Measurements from ENCODE around the gene KNCN. TPM values are rescaled to one million over a fixed set of nuclear protein-coding genes. Genes with fewer than 3 reads are reported as not detected.

Gene KNCN
- total RNA-seq, 1 donor from 2014 or later: not detected

DNA sequence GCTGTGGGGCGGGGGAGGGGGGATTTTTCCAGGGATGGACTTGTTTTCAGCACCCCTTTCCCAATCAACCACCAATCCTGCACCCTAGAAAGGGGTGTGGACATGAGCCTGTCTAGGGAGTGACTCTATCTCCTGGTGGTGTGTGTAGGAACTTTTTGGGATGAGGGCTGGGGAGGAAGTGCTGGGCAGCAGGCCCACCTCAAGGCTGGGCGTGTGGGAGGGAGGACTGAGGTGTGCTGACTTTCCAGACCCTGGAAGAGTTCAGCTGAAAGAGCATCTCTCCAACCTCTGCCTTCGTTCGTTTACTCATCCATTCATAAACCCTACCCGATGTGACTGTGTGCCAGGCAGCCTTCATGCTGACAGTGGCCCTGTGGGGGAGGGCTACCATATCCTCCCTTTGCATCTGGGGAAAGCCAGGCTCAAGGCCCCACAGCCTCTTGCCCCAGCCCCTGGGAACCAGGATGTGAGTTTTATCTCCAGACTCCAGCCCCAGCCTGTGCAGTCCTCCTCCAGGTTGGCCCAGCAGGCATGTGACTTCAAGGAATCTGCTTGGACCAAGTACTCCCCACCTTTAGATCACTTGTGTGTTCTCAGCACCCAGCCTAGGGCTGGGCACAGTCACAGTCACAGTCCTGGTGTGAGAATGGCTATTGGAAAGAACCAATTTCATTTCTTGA is 6.7 kb downstream of the KNCN start:
- H3K4me3 Mint-ChIP-seq (ENCODE audit: unreplicated experiment): no peak overlapping the region
- peaks cover 59% of the 10 kb centered on the region for H3K27me3 Mint-ChIP-seq (ENCODE audit: unreplicated experiment)
- no peaks in the 10 kb centered on the region for H3K9me3 Mint-ChIP-seq (ENCODE audit: unreplicated experiment)
- H3K36me3 Mint-ChIP-seq (ENCODE audit: unreplicated experiment): no peaks in the 10 kb centered on the region
- DNase-seq (ENCODE audit: extremely low spot score, unreplicated experiment): no peak
- TF ChIP-seq, protein P1, sequence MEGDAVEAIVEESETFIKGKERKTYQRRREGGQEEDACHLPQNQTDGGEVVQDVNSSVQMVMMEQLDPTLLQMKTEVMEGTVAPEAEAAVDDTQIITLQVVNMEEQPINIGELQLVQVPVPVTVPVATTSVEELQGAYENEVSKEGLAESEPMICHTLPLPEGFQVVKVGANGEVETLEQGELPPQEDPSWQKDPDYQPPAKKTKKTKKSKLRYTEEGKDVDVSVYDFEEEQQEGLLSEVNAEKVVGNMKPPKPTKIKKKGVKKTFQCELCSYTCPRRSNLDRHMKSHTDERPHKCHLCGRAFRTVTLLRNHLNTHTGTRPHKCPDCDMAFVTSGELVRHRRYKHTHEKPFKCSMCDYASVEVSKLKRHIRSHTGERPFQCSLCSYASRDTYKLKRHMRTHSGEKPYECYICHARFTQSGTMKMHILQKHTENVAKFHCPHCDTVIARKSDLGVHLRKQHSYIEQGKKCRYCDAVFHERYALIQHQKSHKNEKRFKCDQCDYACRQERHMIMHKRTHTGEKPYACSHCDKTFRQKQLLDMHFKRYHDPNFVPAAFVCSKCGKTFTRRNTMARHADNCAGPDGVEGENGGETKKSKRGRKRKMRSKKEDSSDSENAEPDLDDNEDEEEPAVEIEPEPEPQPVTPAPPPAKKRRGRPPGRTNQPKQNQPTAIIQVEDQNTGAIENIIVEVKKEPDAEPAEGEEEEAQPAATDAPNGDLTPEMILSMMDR (IDR thresholded peaks at IDR 0.05): no peak
- H3K4me1 Mint-ChIP-seq (ENCODE audit: unreplicated experiment): peaks cover 5% of the 10 kb centered on the region
- H3K27ac Mint-ChIP-seq (ENCODE audit: unreplicated experiment): no peak overlapping the region

DNA sequence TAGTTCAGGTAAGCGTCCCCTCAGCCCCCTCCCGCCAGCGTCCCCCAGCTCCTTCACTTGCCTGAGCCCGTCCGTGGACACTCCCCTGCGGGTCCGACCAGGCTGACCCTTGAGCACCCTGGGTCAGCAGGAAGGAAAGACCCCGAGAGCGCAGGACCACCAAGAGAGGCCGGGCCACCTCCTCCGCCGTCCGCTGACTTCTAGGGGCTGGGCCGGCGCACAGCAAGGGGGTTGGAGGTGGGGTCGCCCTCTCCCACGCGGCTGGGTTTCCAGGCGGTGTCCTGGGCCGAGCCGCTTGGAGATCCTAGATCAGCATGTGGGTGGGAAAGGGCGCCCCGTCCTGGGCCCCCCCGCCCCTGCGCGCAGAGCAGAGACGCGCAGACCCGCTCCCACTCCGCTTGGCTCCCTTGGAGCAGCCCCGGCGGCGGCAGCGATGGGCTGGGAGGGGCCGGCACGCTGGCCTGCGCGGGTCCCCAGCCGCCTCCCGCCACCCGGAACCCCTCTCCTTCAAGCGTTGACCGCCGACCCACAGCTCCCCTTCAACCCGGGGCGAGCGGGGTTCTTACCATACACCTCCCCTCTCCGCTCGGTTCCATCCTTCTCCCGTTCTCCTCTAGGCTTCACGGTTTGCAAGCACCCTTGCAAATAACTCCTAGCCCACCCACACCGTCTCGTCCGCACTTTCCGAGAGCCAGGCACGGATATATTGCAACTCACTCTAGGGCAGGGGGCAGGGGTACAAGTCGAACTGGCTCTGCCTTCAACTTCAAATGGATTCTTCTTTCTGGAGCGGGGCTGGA is 7.5 kb downstream of the KNCN start:
- H3K27ac Mint-ChIP-seq (ENCODE audit: unreplicated experiment): no peak overlapping the region
- H3K36me3 Mint-ChIP-seq (ENCODE audit: unreplicated experiment): no peaks in the 10 kb centered on the region
- H3K9me3 Mint-ChIP-seq (ENCODE audit: unreplicated experiment): no peaks in the 10 kb centered on the region
- no peak overlapping the region for H3K4me3 Mint-ChIP-seq (ENCODE audit: unreplicated experiment)
- no peak for DNase-seq (ENCODE audit: extremely low spot score, unreplicated experiment)
- peaks cover 57% of the 10 kb centered on the region for H3K27me3 Mint-ChIP-seq (ENCODE audit: unreplicated experiment)
- H3K4me1 Mint-ChIP-seq (ENCODE audit: unreplicated experiment): peaks cover 2% of the 10 kb centered on the region
- TF ChIP-seq, protein P1 (IDR thresholded peaks at IDR 0.05): no peak

DNA sequence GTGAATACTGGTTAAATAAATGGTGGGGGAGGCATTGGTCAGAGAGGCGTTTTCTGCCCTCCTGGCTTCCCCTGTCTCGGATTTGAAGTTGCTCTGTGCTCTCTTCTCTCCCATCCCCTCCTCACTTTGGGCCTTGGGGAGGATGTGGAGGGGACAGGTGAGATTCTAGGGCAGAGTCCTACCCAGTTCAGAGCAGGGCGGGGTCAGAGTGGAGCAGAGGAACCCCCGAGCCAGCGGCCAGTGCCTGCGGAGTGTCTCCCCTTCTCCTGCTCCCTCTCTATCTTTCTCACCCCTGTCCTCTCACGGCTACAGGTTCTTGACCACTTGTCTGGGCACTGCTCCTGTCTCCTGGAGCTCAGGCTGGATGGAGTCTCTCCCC is 8.1 kb downstream of the KNCN start:
- Mint-ChIP-seq H3K4me1 (ENCODE audit: unreplicated experiment) (peaks cover 2% of the 10 kb centered on the region), H3K27ac (ENCODE audit: unreplicated experiment) (no peak overlapping the region), H3K9me3 (ENCODE audit: unreplicated experiment) (no peaks in the 10 kb centered on the region), H3K27me3 (ENCODE audit: unreplicated experiment) (peaks cover 59% of the 10 kb centered on the region), H3K36me3 (ENCODE audit: unreplicated experiment) (no peaks in the 10 kb centered on the region), H3K4me3 (ENCODE audit: unreplicated experiment) (no peak overlapping the region)
- TF ChIP-seq, protein P1 (IDR thresholded peaks at IDR 0.05): no peak
- no peak for DNase-seq (ENCODE audit: extremely low spot score, unreplicated experiment)

DNA sequence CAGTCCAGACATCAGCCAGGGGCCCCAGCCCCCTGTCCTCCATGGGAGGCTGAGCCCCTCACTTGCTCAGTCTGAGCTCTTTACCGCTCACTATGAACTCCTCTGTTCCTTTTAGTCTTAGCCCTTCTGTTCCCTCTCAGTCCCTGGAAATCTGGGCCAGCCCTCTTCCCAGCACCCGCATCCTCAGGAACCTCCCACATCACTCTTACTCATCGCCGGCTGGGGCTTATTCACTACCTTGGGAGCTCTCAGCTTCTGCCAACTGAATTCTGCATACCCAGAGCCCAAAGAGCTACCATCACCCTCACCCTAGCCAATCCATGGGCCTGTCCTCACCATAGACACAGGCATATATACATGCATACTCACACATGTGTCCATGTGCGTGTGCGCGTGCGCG is 11.5 kb downstream of the KNCN start:
- Mint-ChIP-seq H3K27ac (ENCODE audit: unreplicated experiment) (no peak overlapping the region), H3K9me3 (ENCODE audit: unreplicated experiment) (peaks cover 5% of the 10 kb centered on the region), H3K27me3 (ENCODE audit: unreplicated experiment) (peaks cover 58% of the 10 kb centered on the region), H3K36me3 (ENCODE audit: unreplicated experiment) (peaks cover 3% of the 10 kb centered on the region), H3K4me1 (ENCODE audit: unreplicated experiment) (peaks cover 2% of the 10 kb centered on the region), H3K4me3 (ENCODE audit: unreplicated experiment) (no peak overlapping the region)
- DNase-seq (ENCODE audit: extremely low spot score, unreplicated experiment): no peak
- TF ChIP-seq, protein P1 (IDR thresholded peaks at IDR 0.05): no peak

DNA sequence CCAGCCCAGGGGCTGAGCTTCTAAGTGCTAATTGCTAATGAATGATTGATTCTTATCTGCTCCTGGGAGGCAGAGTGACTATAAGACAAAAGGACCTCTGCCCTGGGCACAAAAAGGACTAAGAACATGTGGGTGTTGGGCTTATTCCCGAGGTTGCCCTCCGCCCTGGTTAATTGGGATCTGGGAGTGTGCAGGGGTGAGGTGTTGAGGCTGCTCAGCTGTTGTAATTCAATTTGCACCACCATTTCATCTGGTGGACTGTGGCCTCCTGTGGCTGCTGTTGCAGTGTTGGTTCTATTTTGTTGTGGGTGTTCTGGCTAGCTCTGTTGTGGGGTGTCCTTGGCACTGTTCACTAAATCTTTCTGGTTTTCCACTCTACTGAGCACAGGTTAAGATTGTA is 13.3 kb downstream of the KNCN start:
- peaks cover 3% of the 10 kb centered on the region for H3K36me3 Mint-ChIP-seq (ENCODE audit: unreplicated experiment)
- H3K9me3 Mint-ChIP-seq (ENCODE audit: unreplicated experiment): peaks cover 5% of the 10 kb centered on the region
- peaks cover 2% of the 10 kb centered on the region for H3K4me1 Mint-ChIP-seq (ENCODE audit: unreplicated experiment)
- no peak for DNase-seq (ENCODE audit: extremely low spot score, unreplicated experiment)
- H3K4me3 Mint-ChIP-seq (ENCODE audit: unreplicated experiment): no peak overlapping the region
- H3K27ac Mint-ChIP-seq (ENCODE audit: unreplicated experiment): no peak overlapping the region
- TF ChIP-seq, protein P1 (IDR thresholded peaks at IDR 0.05): no peak
- H3K27me3 Mint-ChIP-seq (ENCODE audit: unreplicated experiment): peaks cover 53% of the 10 kb centered on the region
